NCI-H2107 (cell line): ENCODE results near the gene SCYL1.
"Not testable (repeated sequence)": the region's sequence is repeated elsewhere in the genome, so short reads cannot be mapped to it uniquely, and the experiment has no call there.

Experiments
- DNase-seq: peaks from one replicate; lab custom pipeline; 2025; lab: John Stamatoyannopoulos, UW

Gene SCYL1

DNA sequence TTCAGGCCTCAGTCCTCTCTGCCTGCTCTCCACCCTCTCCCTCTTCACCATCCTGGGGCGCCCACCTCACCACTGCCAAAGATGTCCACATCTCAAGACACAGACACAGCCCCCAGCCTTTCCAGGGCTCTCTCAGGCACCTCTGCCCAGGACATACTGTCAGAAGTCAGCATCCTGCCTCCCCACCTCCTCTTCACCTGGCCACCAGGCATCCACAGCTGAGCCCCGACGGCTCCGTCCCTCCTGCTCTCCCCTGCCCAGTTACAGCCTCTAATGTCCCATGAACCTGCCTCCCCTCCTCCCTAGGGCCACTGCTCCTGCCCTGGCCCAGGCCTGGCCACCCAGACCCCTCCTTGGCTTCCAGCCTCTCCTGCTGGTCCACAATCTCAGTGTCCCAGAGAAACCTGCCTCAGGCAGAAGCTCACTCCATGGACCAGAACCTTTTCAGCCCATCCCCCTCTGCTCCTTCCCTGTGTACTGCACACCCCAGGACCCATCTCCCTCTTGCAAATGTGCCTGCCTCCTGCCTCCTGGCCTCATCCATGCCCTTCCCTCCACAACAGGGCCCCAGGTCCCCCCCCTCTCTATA, 30.1 kb downstream of the SCYL1 start:
- DNase-seq: no peak

DNA sequence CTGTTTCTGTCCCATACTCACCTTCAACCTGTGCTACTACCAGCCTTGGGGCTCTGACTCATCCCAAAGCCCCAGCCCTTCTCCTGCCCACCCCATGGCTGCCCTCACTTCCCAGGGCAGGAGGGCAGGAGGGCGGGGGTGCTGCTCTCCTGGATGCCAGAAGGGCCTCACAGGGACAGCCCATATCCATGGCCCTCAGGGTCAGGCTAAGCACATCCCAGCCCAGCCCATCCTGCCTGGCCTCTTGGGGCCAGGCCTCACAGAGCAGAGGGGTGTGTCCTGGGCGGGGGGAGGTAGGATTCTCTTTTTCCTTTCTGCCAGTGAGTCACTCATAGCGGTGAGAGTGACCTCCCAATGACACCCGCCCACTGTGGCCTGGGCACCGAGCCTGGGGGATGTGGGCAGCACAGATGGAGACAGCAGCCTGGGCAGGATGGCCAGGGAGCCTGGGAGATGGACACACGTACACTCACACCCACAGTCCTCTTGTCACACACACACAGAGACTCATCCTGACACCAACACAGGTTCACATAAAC, 30.9 kb downstream of the SCYL1 start:
- DNase-seq: no peak

DNA sequence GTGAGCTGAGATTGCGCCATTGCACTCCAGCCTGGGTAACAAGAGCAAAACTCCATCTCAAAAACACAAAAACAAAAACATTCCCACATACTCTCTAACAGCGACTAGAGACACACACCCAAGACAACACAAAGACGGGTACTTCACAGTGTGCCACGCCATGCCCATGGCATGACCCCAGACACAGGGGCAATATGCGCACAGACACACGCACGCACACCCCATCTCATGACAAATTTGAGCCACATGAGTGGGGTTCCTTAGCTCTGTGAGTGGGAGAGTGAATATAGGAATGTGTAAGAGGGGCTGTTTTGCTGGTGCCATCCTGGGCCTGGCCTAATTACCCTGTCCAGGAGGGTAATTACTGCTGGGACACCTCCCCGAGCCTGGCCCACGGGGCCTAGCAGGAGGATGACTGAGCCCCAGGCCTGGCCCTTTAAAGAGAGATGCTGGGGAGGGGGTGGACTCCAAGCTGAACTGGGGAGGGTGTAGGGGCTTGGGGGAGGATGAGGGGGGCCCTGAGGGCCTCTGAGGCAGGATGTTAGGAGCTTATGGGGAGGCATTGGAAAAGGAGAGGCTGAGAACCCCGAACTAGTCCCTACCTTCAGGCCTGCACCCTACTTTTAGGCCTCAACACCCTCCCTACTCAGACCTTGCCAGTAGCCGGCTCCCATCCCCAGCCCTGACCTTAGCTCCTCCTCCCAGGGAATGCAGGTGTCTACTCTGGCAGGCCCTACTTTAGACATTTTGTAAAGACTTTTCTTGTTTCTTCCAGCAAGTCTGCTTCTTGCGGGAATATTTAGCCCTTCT, 31.8 kb downstream of the SCYL1 start:
- DNase-seq: no peak

DNA sequence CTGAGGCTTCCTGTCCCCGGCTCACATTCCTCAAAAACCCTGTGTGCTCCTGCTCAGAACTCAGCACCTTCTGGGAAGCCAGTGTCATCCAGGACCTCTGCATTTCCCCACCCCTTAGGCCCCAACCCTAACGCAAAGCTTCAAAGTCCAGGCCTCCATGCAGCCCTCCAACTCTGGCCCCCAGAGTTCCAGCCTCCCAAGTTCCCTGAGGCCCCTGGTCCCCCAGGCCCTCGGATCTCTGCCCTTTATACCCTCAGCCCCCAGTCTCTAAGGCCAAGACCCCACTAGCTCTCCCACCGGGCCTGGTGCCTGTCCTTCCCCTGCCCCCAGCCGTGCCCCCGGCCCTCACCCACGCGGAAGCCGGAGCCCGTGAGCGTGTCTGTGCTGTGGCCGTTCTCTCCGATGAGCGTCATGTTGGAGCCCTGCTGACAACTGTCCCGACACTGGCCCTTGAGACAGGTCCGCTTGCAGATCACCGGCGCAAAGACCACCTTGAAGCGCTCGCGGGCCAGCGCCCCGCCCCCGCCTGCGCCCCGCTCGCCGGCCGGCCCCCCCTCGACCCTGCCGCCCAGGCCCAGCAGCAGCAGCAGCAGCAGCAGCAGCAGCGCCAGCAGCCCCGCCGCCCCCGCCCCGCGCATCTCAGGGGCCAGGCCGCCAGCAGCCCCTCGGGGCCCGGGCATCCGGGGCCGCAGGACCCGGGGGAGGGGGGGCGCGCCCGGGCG, 32.6 kb downstream of the SCYL1 start:
- no peak for DNase-seq

DNA sequence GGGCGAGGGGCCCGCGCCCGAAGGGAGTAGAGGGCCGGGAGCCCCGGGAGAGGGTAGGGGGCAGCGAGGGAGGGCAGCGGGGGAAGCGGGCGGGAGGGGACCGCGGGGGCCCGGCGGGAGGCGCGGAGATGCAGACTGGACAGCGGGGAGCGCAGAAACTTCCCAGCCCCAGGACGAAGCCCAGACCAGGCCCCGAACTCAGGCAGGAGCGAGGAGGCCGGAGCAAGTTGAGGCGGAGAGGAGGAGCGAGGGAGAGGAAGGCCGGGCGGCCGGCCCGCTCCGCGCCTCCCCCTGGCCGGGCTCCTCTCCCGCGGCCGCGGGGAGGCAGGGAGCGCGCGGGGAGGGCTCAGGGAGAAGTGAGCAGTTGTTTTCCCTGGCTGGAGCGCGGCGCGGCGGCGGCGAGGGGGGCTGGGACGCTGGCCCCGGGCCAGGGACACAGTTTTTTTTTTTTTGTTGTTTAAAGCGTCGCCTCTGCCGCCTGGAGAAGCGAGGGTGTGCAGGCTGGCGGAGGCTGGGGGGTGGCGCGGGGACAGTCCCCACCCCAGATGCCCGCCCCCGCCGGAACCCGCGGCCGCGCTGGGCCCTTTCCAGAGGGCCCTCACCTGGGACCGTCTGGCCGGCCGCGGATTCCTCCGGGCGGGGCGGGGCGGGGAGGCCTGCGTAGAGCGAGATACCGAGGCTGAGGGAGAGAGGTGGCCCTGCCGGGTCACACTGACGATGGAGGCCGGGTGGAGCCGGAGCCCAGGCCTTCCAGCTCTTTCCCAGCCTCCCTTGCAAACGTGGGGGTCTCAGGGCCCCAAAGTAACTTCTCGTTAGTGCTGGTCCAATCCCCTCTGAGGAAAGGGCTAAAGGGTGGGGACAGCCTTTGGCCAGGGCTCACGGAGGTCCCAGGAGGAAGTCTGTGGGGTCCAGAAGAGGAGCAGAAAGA, 33.4 kb downstream of the SCYL1 start, which contains the start of gene LTBP3:
TSS of gene LTBP3 (minus strand) at position 358 of the 928 bp plus-strand sequence. CDS start 400 bp downstream, outside the sequence.
- peak; percentile 49 for DNase-seq

DNA sequence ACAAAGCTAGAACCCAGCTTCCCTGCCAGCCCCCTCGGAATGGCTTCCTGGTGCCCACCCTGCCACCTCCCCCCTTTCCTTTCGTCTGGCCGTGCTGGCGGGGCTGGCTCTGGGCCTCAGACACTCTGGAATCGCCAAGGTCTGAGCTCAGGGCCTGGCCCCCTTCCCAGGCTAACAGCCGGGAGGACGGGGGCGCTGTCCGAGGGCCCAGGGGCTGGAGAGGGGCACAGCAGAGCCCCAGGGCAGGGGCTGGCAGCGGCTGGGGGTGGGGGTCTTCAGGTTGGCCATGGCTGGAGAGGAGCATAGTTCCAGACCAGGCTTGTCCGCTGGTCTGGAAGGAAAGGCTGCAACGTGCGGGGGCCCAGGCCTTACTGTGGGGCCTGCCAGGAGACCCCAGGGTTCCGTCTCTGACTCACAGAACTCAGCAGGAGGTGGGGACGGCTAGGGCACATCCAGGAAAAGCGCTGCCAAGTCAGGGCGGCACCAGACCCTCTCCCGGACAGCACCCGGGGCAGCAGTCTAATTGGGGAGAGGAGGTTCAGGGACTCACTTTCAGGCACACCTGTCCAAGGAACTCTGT, 34.1 kb downstream of the SCYL1 start:
- no peak for DNase-seq

DNA sequence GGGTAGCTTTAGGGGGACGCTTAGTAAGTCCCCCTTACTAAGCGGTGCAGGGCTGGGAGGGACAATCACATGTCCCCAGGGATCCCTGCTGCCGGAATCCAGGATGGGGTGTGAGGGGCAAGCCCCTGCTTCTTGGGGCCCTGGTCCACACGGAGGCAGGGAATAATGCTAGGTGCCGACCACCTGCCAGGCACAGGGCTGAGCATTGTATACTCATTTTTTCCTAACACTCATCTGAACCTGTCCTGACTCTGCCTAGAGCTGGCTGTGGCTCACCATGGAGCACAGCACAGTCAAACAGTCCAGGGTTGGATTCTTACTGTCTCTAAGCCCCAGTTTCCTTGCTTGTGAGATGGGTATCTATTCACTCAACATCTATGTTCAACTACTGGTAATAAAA, 34.7 kb downstream of the SCYL1 start:
- DNase-seq: no peak

DNA sequence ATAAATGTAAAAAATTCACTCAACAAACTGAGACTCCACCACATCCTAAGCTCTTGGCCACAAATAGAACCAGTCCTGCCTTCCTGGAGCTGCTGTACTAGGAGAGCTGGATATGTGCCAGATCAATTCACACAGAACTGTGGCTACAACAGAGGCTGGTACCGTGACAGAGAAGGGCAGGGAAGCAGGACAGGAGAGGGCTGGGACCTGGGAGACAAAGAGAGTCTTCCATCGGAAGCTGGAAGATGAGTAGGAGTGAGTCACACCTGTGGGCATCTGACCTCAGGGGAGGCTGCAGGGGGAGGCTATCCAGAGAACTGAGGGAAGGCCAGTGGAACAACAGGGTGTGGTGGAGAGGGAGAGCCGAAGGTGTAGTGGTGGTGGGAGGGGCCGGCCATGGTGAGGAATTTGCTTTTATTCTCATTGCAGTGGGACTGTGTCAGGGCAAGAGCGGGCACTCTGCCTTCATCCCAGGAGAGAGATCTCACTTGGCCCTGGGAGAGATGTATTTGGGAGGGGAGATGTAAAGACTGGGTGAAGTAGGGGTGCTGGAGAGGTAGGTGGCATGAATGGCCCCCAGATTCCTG, 35.2 kb downstream of the SCYL1 start:
- DNase-seq: no peak

DNA sequence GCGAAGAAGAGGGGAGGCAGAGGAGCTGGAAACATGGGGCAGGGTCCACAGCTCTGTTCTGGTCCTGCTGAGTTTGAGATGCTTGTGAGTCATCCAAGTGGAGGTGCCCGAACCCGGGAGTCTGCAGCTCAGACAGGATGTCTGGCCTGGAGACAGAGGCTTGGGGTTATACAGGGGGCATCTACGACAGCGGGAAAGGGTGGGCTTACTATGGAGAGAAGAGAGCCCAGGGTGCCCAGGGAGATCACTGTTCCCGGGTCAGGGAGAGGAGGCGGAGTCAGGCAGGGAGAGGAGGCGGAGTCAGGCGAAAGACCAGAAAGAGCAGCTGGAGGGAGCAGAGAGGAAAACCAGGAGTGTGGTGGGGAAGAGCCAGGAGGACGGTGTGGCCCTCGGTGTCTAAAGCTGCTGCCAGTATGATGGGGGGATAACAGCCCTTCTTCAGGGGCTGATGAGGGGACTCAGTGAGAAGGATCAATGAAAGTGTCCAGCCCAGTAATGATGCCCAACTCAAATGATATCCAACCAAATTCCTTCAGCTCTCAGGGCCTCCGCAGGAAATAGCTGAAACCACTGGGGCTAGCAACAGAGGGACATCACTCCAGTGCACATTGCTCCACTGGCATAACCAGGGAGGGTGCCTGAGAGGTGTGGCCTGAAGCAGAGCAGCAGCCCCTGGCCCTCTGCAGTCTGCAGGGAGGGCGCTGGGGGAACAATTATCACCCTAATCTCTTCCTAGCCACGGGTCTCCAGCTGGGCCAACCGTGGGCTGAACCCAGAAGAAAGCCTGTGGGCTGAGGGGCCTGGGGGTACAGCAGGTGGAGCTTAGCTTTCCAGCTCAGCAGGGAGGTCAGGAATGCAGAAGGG, 35.9 kb downstream of the SCYL1 start:
- no peak for DNase-seq

DNA sequence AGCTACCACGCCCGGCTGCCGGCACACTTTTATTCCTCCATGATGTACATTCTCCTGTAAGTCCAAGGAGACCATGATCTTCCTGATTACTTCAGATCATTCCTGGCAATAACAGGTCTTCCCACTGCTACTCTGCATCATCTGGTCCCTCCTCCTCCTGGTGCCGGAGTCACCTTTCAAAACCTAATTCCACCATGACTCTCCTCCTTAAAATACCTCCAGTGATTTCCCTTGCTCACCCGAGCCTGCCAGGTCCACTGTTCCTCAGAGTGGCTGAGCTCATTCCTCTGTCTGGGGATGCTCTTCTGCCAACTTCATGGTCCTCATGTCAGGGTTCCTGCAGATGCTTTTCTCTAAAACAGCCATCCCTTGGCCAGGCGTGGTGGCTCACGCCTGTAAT, 37.1 kb downstream of the SCYL1 start:
- DNase-seq: no peak

DNA sequence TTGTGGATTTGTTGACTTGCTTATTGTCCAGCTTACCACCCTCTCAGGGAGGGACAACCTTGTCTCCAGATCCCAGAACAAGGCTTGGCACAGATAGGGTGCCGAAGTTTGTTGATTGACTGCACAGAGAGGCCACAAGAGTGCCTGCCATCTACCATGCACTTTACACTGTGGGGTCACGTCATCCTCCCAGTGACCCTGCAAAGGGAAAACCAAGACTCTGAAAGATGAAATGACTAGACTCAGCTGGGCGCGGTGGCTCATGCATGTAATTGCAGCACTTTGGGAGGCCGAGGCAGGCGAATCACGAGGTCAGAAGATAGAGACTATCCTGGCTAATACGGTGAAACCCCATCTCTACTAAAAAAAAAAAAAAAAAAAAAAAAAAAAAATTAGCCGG, 37.9 kb downstream of the SCYL1 start:
- DNase-seq: no peak

DNA sequence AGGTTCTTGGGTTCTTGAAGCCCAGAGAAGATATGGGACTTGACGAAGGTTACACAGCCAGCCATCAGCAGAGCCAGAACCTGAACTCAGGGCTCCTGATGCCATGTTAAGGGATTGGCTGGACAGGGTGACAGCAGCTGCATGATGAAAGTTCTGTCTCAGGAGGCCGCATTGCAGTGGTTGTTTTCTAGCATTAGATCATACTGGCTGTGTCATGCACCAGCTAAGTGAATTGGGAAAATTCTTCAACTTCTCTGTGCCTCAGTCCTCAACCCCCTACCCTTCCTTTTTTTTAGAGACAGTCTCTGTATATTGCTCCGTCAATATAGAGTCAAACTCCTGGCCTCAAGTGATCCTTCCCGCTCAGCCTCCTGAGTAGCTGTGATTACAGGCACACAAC, 38.7 kb downstream of the SCYL1 start:
- DNase-seq: no peak

DNA sequence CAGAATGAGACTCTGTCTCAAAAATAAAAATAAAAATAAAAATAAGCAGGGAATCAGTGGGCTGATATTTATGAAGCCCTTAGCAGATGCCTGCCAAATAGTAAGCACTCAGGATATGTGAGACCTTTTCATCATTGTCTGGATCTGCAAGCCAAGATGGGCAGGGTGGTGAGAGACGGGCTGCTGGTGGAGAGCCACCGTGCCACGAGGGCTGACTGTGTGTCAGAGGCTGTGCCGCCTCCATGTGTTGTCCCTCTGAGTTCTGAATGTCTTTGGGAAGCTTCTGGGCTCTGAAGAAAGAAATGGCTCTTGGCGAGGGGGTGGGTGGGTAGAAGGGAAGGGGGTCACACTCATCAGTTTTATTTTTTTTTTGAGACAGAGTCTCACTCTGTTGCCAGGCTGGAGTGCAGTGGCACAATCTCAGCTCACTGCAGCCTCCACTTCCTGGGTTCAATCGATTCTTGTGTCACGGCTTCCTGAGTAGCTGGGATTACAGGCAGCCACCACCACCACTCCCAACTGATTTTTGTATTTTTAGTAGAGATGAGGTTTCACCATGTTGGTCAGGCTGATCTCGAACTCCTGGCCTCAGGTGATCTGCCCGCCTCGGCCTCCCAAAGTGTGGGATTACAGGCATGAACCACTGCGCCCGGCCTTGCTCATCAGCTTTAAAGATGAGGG, 40.1 kb downstream of the SCYL1 start:
- DNase-seq: not testable (repeated sequence)

DNA sequence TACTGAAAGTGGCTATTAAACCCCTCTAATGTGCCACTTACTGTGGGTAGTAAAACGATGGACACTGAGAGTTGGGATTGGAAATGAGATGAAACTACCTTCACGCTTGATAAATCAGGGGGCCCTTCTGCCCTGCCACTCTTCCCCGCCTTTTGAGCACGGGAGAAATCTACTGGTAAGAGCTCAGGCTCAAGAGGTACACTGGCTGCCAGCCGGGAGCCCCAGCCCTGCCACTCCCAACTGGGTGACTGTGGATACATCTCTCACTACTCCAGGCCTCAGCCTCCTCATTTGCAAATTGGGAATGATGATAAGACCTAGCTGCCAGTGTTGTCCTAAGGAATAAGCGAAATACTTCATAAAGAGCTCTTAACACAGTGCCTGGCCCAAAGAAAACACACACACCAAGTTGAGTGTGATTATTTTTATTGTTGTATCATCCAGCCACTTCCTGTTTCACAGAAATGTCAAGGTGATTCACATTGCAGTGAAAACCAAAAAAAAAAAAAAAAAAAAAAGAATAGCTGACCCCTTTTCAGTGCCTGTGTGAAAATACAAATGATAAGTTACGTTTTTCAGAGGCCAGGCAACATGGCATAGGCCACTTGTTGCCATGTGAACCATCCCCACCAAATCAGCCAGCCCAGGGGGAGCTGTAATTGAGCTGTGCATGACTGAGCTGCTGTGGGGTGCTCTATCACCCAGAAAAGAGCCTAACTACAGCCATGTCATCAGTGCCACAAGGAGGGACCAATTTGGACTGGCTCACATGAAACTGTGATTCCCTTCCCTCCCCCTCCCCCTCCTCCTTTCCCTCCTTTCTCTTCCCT, 41.0 kb downstream of the SCYL1 start:
- DNase-seq: no peak

DNA sequence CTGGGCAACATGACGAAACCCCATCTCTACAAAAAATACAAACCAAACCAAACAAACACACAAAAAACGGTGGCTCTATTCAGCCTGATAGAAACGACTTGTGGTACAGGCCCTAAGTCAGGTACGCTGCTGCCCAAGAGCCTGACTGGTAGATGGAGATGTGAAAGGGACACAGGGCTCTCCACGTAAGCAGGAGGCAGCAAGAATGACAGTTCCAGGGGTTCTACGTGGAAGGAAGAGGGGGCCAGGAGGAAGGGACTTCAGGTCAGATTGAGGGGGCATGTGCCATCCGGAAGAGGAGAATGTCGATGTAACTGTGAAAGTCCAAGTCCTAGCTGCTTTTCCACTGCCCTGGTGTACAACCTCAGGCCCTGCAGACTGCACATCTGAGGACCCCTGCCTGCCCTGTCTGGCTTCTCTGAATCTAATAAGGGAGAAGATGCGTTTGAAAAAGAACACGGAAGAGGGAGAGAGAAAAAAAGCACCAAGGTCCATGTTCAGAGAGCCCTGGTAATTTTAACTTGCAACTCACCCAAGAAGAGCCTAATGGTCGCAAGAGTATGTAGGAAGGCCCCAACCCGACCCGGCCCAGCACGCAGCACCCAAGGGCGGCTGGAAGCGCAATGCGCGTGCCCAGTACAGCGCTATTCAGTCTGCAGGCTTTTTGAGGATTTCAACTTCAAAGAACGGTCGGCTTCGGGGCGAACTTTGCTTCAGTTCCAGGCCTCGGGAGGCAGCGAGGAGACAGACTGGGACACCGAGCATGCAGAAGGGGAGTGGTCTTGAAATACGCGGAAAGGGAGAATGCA, 44.5 kb downstream of the SCYL1 start:
- no peak for DNase-seq

DNA sequence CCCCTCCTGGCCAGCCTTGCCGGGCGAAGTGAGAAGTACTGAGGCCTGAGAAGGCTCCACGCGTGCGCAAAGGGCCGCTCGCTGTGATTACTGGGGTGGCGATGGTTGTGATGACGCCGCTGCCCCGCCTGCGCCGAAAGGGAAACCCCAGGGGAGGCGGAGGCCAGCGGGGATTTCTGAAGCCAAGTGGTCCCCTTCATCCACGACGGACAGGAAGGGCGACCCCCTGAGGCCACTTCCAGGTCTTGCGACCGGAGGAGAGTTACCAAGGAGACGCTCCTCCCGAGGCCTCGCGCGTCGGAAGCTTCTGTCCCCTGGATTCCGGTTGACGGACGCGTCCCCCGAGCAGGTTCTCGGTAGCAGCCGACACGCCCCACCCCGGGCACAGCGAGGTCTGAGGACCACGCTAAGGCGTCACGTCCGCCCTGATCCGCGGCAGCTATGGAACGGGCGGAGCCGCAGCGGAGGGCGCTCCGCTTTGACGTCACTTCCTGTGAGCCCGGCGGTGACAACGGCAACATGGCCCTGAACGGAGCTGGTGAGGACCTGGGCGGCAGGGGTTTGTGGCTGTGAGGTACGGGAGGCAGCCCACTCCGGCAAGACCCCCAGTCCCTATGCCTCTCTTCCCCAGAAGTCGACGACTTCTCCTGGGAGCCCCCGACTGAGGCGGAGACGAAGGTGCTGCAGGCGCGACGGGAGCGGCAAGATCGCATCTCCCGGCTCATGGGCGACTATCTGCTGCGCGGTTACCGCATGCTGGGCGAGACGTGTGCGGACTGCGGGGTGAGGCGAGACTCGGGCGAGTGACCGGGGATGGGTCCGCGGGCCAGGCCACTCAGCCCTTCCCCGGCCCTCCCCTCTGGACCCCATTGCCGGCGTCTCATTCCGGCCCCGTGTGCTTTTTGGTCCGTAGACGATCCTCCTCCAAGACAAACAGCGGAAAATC, 45.4 kb downstream of the SCYL1 start, which contains the start of gene ZNRD2:
TSS of gene ZNRD2 (plus strand) at position 505 of the 946 bp plus-strand sequence. CDS start at position 520, 15 bp downstream.
- DNase-seq: peak; percentile 93
